Measurements from ENCODE around the gene ROGDI. TPM values are rescaled to one million over a fixed set of nuclear protein-coding genes. Genes with fewer than 3 reads are reported as not detected.

The ROGDI gene
- total and polyA plus RNA-seq, 4 donors: 14.6 to 37.1 (median 30.5) TPM

DNA sequence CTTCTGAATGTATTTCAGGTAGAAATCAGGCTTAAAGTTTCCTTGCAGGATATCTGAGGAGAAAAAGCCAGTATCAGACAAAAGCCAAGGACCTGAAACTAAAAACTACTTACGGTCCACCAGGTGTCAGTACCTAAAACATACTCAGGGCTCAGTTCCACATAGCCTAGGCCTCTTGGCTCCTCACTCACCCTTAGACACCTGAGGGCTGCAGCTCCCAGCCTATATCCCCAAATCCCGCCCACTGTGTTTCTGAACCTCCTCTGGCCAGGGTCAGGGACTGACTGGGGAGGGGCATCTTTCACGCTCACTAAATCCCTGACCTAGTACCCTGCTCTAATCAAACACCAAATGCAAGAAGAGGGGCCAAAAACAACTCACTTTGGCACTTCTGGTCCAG, 8.8 kb upstream of the ROGDI start:
- peaks cover 16 to 52% (median 35%) of the 10 kb centered on the region in 4 donors for H3K36me3 ChIP-seq (ENCODE audit: control insufficient read depth in 4 of 4, insufficient read depth in 4 of 4, low read length in 4 of 4)
- TF ChIP-seq, protein P1, sequence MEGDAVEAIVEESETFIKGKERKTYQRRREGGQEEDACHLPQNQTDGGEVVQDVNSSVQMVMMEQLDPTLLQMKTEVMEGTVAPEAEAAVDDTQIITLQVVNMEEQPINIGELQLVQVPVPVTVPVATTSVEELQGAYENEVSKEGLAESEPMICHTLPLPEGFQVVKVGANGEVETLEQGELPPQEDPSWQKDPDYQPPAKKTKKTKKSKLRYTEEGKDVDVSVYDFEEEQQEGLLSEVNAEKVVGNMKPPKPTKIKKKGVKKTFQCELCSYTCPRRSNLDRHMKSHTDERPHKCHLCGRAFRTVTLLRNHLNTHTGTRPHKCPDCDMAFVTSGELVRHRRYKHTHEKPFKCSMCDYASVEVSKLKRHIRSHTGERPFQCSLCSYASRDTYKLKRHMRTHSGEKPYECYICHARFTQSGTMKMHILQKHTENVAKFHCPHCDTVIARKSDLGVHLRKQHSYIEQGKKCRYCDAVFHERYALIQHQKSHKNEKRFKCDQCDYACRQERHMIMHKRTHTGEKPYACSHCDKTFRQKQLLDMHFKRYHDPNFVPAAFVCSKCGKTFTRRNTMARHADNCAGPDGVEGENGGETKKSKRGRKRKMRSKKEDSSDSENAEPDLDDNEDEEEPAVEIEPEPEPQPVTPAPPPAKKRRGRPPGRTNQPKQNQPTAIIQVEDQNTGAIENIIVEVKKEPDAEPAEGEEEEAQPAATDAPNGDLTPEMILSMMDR (IDR thresholded peaks at IDR 0.05; ENCODE audit: control extremely low read depth, extremely low read depth): no peak
- peaks cover 0 to 2% (median 0%) of the 10 kb centered on the region in 5 donors for H3K4me1 ChIP-seq (ENCODE audit: control insufficient read depth in 5 of 5, insufficient read depth in 5 of 5, low read length in 5 of 5)
- no peak overlapping the region for H3K9ac ChIP-seq (ENCODE audit: insufficient read depth in 1 of 2, low read length in 2 of 2)
- 99 to 100% methylated on average over 3 of the region's 3 CpGs for WGBS, 2 donors
- ATAC-seq (ENCODE audit: insufficient read depth, low FRiP score) (no peak), DNase-seq (no peak)
- H3K27ac ChIP-seq (ENCODE audit: low read depth in 1 of 2, low read length in 1 of 2): no peak overlapping the region
- no peak overlapping the region for H3K4me3 ChIP-seq
- no peaks in the 10 kb centered on the region for H3K9me3 ChIP-seq (ENCODE audit: control insufficient read depth in 4 of 4, insufficient read depth in 3 of 4, low read length in 3 of 4)
- no peaks in the 10 kb centered on the region for H3K27me3 ChIP-seq (ENCODE audit: control insufficient read depth in 3 of 3, insufficient read depth in 3 of 3, low read length in 2 of 3)

DNA sequence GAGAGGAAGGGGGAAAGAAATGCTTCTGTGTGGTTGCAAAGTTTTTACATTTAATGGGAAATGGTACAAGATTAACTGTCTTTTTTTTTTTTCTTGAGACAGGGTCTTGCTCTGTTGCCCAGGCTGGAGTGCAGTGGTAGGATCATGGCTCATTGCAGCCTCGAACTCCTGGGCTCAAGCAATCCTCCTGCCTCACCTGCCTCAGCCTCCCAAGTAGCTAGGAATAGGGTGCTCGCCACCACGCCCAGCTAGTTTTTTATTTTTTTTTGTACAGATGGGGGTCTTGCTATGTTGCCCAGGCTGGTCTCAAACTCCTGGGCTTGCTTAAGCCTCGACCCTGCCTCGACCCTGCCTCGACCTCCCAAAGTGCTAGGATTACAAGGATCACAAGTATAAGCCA, 3.8 kb upstream of the ROGDI start:
- TF ChIP-seq, protein P1 (IDR thresholded peaks at IDR 0.05; ENCODE audit: control extremely low read depth, extremely low read depth): no peak
- no peak for DNase-seq
- peaks cover 11 to 40% (median 17%) of the 10 kb centered on the region in 4 donors for H3K36me3 ChIP-seq (ENCODE audit: control insufficient read depth in 4 of 4, insufficient read depth in 4 of 4, low read length in 4 of 4)
- ATAC-seq (ENCODE audit: insufficient read depth, low FRiP score): no peak
- no peak overlapping the region for H3K9ac ChIP-seq (ENCODE audit: insufficient read depth in 1 of 2, low read length in 2 of 2)
- WGBS, 2 donors: 94 to 96% methylated on average over 6 of the region's 6 CpGs
- H3K9me3 ChIP-seq (ENCODE audit: control insufficient read depth in 4 of 4, insufficient read depth in 3 of 4, low read length in 3 of 4): no peaks in the 10 kb centered on the region
- H3K27me3 ChIP-seq (ENCODE audit: control insufficient read depth in 3 of 3, insufficient read depth in 3 of 3, low read length in 2 of 3): no peaks in the 10 kb centered on the region
- H3K4me3 ChIP-seq: no peak overlapping the region
- peaks cover 0 to 30% (median 10%) of the 10 kb centered on the region in 5 donors for H3K4me1 ChIP-seq (ENCODE audit: control insufficient read depth in 5 of 5, insufficient read depth in 5 of 5, low read length in 5 of 5)
- no peak overlapping the region for H3K27ac ChIP-seq (ENCODE audit: low read depth in 1 of 2, low read length in 1 of 2)

DNA sequence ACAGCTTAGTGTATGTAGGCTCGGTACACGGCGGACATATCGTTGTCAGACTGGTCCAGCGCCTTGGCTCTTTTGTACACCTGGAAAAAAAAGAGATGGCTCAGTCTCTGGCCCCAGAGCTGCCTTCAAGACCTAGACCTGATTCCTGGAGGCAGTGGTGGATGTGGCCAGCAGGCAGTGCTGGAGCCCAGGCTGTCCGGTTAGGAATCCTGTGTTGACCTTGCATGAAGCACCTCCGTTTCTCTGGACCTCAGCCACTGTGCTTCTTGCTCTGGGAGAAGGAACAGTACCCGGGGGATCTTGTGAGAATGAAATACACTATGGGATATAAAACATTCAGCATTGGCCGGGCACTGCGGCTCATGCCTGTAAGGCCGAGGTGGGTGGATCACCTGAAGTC, 2.8 kb upstream of the ROGDI start:
- Histone ChIP-seq H3K36me3 (ENCODE audit: control insufficient read depth in 4 of 4, insufficient read depth in 4 of 4, low read length in 4 of 4) (peaks cover 7 to 34% (median 16%) of the 10 kb centered on the region in 4 donors), H3K27ac (ENCODE audit: low read depth in 1 of 2, low read length in 1 of 2) (peak overlapping the region in 1 of 2 donors; percentile 55), H3K9me3 (ENCODE audit: control insufficient read depth in 4 of 4, insufficient read depth in 3 of 4, low read length in 3 of 4) (no peaks in the 10 kb centered on the region), H3K27me3 (ENCODE audit: control insufficient read depth in 3 of 3, insufficient read depth in 3 of 3, low read length in 2 of 3) (no peaks in the 10 kb centered on the region), H3K4me3 (no peak overlapping the region), H3K9ac (ENCODE audit: insufficient read depth in 1 of 2, low read length in 2 of 2) (no peak overlapping the region), H3K4me1 (ENCODE audit: control insufficient read depth in 5 of 5, insufficient read depth in 5 of 5, low read length in 5 of 5) (peaks cover 0 to 38% (median 14%) of the 10 kb centered on the region in 5 donors)
- ATAC-seq (ENCODE audit: insufficient read depth, low FRiP score): no peak
- TF ChIP-seq, protein P1 (IDR thresholded peaks at IDR 0.05; ENCODE audit: control extremely low read depth, extremely low read depth): no peak
- 88 to 91% methylated on average over 11 of the region's 11 CpGs for WGBS, 2 donors
- DNase-seq: no peak

All from lung (tissue), 12 donors.